Measurements from ENCODE around the gene TSNAXIP1. TPM values are rescaled to one million over a fixed set of nuclear protein-coding genes. Genes with fewer than 3 reads are reported as not detected.

Gene TSNAXIP1
- polyA plus RNA-seq, 3 donors = 0.23 TPM; not detected in 2

DNA sequence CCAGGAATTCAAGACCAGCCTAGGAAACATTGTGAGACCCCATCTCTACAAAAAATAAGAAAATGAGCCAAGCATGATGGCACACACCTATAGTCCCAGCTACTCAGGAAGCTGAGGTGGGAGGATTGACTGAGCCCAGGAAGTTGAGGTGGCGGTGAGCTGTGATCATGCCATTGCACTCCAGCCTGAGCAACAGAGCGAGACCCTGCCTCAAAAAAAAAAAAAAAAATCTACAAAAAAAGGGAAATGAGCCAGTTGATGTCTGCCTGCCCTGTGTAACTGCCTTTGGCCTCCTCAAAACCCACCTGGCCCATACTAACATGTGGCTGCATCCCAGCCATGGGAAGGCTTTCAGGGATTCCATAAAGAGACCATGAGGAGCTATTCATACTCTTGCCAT is 4.8 kb upstream of the TSNAXIP1 start:
- H3K4me2 ChIP-seq (replicated peaks; ENCODE audit: extremely low read depth, low read length, poor library complexity, severe bottlenecking) = no peak overlapping the region
- no peak overlapping the region for H2AFZ ChIP-seq (ENCODE audit: insufficient read depth, low read depth, low read length, poor library complexity, severe bottlenecking)
- peaks cover 20 to 29% of the 10 kb centered on the region in 2 donors for H3K4me1 ChIP-seq (ENCODE audit: control insufficient read depth in 1 of 2, insufficient read depth in 2 of 2, low read length in 2 of 2)
- H3K9ac ChIP-seq (ENCODE audit: insufficient read depth, low read length, poor library complexity, severe bottlenecking) = no peak overlapping the region
- Mint-ChIP-seq H3K4me1 (peaks cover 37% of the 10 kb centered on the region), H3K9me3 (peaks cover 0 to under 1% (median 0%) of the 10 kb centered on the region in 7 donors), H3K4me3 (no peak overlapping the region), H3K27ac (peak overlapping the region in 2 of 7 donors; percentile 42 to 46), H3K27me3 (ENCODE audit: low read depth in 3 of 3) (no peaks in the 10 kb centered on the region), H3K36me3 (peaks cover 42 to 69% of the 10 kb centered on the region in 2 donors)
- H3K27ac ChIP-seq (ENCODE audit: low read depth in 1 of 2, low read length in 2 of 2) = no peak overlapping the region
- peaks cover 63% of the 10 kb centered on the region for H3K79me2 ChIP-seq (ENCODE audit: insufficient read depth, low read length)
- TF ChIP-seq, protein P1, sequence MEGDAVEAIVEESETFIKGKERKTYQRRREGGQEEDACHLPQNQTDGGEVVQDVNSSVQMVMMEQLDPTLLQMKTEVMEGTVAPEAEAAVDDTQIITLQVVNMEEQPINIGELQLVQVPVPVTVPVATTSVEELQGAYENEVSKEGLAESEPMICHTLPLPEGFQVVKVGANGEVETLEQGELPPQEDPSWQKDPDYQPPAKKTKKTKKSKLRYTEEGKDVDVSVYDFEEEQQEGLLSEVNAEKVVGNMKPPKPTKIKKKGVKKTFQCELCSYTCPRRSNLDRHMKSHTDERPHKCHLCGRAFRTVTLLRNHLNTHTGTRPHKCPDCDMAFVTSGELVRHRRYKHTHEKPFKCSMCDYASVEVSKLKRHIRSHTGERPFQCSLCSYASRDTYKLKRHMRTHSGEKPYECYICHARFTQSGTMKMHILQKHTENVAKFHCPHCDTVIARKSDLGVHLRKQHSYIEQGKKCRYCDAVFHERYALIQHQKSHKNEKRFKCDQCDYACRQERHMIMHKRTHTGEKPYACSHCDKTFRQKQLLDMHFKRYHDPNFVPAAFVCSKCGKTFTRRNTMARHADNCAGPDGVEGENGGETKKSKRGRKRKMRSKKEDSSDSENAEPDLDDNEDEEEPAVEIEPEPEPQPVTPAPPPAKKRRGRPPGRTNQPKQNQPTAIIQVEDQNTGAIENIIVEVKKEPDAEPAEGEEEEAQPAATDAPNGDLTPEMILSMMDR (IDR thresholded peaks at IDR 0.05) = no peak
- peaks cover 44% of the 10 kb centered on the region for H4K20me1 ChIP-seq (ENCODE audit: insufficient read depth, low read length)
- no peaks in the 10 kb centered on the region for H3K27me3 ChIP-seq (ENCODE audit: control insufficient read depth in 2 of 2, insufficient read depth in 2 of 2, low read length in 2 of 2)
- WGBS (ENCODE audit: insufficient coverage) = no CpG with 5 or more reads among the region's 2 CpGs
- no peak overlapping the region for H3K4me3 ChIP-seq (replicated peaks in 1 of 3; ENCODE audit: low read depth in 2 of 3, low read length in 3 of 3)
- no peak for DNase-seq
- H3K36me3 ChIP-seq (replicated peaks in 1 of 2; ENCODE audit: control insufficient read depth in 1 of 2, insufficient read depth in 2 of 2, low read length in 2 of 2) = peaks cover 30 to 58% of the 10 kb centered on the region in 2 donors
- H3K9me3 ChIP-seq (replicated peaks in 1 of 2; ENCODE audit: control insufficient read depth in 1 of 2, insufficient read depth in 1 of 2, low read length in 2 of 2) = no peaks in the 10 kb centered on the region
- intact Hi-C loops (cut with micrococcal nuclease) = loop anchor here in 1 of 2 donors (10.0 kb wide), 1 partner anchor 137 kb away; the partner anchor contains the start of genes ACD, C16orf86, ENKD1 and PARD6A

DNA sequence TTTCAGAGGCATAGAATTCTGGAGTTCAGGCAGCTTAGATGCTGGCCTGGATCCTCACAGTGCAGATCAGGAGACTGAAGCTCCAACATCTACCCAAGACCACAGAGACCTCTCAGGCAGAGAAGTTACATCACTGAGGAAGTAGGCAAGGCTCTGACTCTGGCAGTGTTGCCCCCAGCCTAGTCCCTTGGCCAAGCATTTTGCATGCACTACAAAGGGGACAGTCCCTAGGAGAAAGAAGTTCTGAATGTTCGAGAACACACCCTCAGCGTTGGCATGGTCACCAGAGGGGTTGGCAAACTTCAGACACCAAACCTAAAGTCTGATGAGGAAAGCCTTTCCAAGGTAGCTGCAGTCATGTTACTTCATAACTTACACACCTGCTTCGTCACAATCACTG is 2.8 kb upstream of the TSNAXIP1 start:
- Mint-ChIP-seq H3K36me3 (peaks cover 35 to 53% of the 10 kb centered on the region in 2 donors), H3K27me3 (ENCODE audit: low read depth in 3 of 3) (peaks cover 0 to 2% (median 0%) of the 10 kb centered on the region in 3 donors), H3K4me3 (no peak overlapping the region), H3K4me1 (peaks cover 39% of the 10 kb centered on the region), H3K27ac (peak overlapping the region; percentile 11 to 81 (median 70)), H3K9me3 (no peaks in the 10 kb centered on the region)
- H3K36me3 ChIP-seq (replicated peaks in 1 of 2; ENCODE audit: control insufficient read depth in 1 of 2, insufficient read depth in 2 of 2, low read length in 2 of 2) = peaks cover 19 to 42% of the 10 kb centered on the region in 2 donors
- H3K79me2 ChIP-seq (ENCODE audit: insufficient read depth, low read length) = peaks cover 61% of the 10 kb centered on the region
- no CpG with 5 or more reads among the region's 3 CpGs for WGBS (ENCODE audit: insufficient coverage)
- TF ChIP-seq, protein P1 (IDR thresholded peaks at IDR 0.05) = no peak
- intact Hi-C loops (cut with micrococcal nuclease) = loop anchor here in 1 of 2 donors (10.0 kb wide), 1 partner anchor 139 kb away; the partner anchor contains the start of genes ACD, C16orf86, ENKD1 and PARD6A
- H4K20me1 ChIP-seq (ENCODE audit: insufficient read depth, low read length) = peaks cover 31% of the 10 kb centered on the region
- peaks cover 26 to 34% of the 10 kb centered on the region in 2 donors for H3K4me1 ChIP-seq (ENCODE audit: control insufficient read depth in 1 of 2, insufficient read depth in 2 of 2, low read length in 2 of 2)
- H3K9ac ChIP-seq (ENCODE audit: insufficient read depth, low read length, poor library complexity, severe bottlenecking) = no peak overlapping the region
- H3K4me3 ChIP-seq (replicated peaks in 1 of 3; ENCODE audit: low read depth in 2 of 3, low read length in 3 of 3) = no peak overlapping the region
- H2AFZ ChIP-seq (ENCODE audit: insufficient read depth, low read depth, low read length, poor library complexity, severe bottlenecking) = no peak overlapping the region
- no peak overlapping the region for H3K27ac ChIP-seq (ENCODE audit: low read depth in 1 of 2, low read length in 2 of 2)
- no peaks in the 10 kb centered on the region for H3K9me3 ChIP-seq (replicated peaks in 1 of 2; ENCODE audit: control insufficient read depth in 1 of 2, insufficient read depth in 1 of 2, low read length in 2 of 2)
- no peak overlapping the region for H3K4me2 ChIP-seq (replicated peaks; ENCODE audit: extremely low read depth, low read length, poor library complexity, severe bottlenecking)
- no peaks in the 10 kb centered on the region for H3K27me3 ChIP-seq (ENCODE audit: control insufficient read depth in 2 of 2, insufficient read depth in 2 of 2, low read length in 2 of 2)
- DNase-seq = peak in 2 of 3 donors; percentile 7 to 18

All from CD14-positive monocyte (primary cell).